Ectodermal cell (in vitro differentiated cells): ENCODE data around the gene NUDCD3.

Source experiments
- H3K27ac ChIP-seq: 2 replicates; pipeline ENCODE4 v1.7.0; 2013; ENCODE audit warnings: mild to moderate bottlenecking, low read depth, low read length; ENCODE audit not compliant: insufficient read depth, poor library complexity, severe bottlenecking
- H3K27me3 ChIP-seq: 2 replicates; pipeline ENCODE4 v1.7.0; 2013; ENCODE audit warnings: mild to moderate bottlenecking, low read length; ENCODE audit not compliant: insufficient read depth, control insufficient read depth, poor library complexity, severe bottlenecking
- H3K36me3 ChIP-seq: one replicate; pipeline ENCODE4 v1.7.0; 2013; ENCODE audit warnings: low read length; ENCODE audit not compliant: control insufficient read depth, insufficient read depth
- H3K4me1 ChIP-seq: one replicate; pipeline ENCODE4 v1.7.0; 2013; ENCODE audit warnings: low read length; ENCODE audit not compliant: control insufficient read depth, insufficient read depth
- H3K4me3 ChIP-seq: 2 replicates; pipeline ENCODE4 v1.7.0; 2013; ENCODE audit warnings: low read depth, low read length, control low read depth; ENCODE audit not compliant: insufficient read depth
- H3K9me3 ChIP-seq: 2 replicates; pipeline ENCODE4 v1.7.0; 2013; ENCODE audit warnings: mild to moderate bottlenecking, low read length, moderate library complexity; ENCODE audit not compliant: control insufficient read depth
- WGBS, 2 experiments: methylation state at CpG; one replicate each; pipeline ENCODE4 v1.1.7; 2013; ENCODE audit warnings: missing lambda C conversion rate in 2 of 2; 5-methylcytosine and 5-hydroxymethylcytosine counted together

NUDCD3 gene

DNA sequence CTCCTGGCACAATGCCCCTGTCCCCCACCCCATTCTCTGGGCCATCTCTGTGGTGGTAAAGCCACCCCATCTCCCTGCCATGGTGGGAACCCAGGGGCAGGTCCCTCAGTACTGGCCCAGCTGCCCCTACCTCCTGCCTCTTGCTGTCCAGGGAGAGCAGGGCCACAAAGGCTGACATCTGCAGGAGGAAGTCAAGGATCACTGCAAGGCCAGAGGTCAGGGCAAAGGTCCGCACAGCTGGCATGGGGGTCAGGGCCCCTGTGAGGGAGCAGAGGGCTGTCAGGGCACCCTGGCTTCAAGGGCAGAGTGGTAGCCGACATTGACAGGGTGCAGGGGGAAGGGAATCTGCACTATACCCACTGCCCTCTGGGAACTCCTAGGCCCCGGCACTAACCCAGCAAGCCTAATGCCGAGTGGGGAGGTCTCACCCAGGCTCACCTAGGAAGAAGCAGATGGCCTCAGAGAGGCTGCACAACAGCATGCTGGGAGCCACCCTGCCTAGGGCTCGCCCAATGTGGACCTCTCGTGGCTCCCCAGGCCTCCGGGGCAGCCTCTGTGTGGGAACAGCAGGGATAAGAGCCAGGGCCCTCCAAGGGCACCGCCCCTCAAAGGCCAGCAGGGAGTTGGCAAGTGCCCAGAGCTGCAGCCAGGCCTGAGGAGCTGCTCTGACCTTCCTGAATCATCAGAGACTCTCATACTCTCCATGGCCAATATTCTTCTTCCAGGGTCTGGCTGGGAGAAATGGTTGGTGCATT, 43.0 kb upstream of the NUDCD3 start:
- Histone ChIP-seq H3K9me3 (no peaks in the 10 kb centered on the region), H3K4me3 (no peak overlapping the region), H3K27me3 (no peaks in the 10 kb centered on the region), H3K27ac (no peak overlapping the region), H3K36me3 (no peaks in the 10 kb centered on the region), H3K4me1 (no peaks in the 10 kb centered on the region)
- WGBS, 2 experiments = 91 to 94% methylated on average over 8 of the region's 8 CpGs

DNA sequence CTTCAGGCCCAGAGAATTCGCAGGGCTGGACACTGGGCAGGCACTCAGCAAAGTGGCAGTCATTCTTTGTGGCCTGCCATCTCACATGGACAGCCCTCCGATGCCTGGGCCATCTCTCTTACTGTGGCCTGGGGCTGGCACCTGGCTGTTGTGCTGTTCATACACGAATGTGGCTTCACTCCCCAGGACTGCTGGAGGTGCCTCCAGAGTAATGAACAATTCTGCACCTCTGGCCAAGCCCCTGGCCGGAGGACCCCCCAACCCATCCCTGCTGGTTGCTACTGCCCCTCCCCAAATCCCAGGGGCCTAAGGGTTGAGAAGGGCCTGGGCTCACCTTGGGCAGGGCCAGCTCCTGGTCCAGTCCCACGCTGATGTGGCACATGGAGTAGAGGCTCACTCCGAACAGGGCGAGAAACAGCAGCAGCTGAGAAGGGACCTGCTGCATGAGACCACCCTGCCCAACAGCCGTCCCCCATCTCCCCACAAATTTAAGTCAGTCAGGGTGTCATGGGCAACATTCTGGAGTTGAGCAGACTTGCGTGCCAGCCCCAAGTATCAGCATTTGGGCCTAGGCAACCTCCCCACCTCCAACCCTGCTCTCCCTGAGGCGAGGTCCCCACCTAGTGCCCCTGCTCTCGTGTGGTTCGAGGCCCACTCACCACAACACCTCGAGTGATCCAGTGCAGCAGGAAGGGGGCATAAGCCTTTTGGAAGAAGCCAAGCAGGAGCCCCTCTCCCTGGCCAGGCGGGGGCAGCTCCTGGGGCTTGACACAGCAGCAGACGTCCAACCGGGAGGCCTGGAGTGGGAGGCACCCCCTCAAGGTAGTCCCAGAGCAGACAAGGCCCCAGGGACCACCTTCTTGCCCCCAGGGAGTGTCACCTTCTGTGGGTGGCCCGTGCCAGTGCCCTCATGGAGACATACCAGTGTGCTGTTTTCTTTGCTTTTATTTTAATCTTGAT, 41.2 kb upstream of the NUDCD3 start:
- WGBS, 2 experiments = 91% methylated on average over 17 of the region's 17 CpGs
- no peak overlapping the region for H3K4me3 ChIP-seq
- no peaks in the 10 kb centered on the region for H3K4me1 ChIP-seq
- no peaks in the 10 kb centered on the region for H3K36me3 ChIP-seq
- H3K9me3 ChIP-seq = no peaks in the 10 kb centered on the region
- no peaks in the 10 kb centered on the region for H3K27me3 ChIP-seq
- no peak overlapping the region for H3K27ac ChIP-seq

DNA sequence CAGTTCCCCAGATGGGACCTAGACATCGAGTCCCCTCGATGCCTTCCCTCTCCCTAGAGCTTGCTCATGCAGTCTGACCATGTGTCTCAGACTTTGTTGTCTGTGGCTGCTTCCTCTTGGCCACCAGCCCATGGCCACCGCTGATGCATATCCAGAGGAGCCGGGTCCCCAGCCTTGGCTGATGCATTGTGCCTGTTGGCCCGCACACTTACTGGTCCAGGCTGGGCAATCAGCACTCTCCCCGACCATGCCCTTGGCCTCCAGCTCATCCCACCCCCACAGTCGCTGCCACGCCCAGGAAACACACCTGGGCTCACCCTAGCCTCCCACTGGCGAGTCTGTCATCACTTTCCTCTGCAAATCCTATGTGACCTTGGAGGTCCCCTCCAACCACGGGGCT, 40.5 kb upstream of the NUDCD3 start:
- H3K4me3 ChIP-seq = no peak overlapping the region
- no peaks in the 10 kb centered on the region for H3K9me3 ChIP-seq
- no peaks in the 10 kb centered on the region for H3K27me3 ChIP-seq
- no peaks in the 10 kb centered on the region for H3K36me3 ChIP-seq
- no peaks in the 10 kb centered on the region for H3K4me1 ChIP-seq
- no peak overlapping the region for H3K27ac ChIP-seq
- 91% methylated on average over 10 of the region's 10 CpGs for WGBS, 2 experiments

DNA sequence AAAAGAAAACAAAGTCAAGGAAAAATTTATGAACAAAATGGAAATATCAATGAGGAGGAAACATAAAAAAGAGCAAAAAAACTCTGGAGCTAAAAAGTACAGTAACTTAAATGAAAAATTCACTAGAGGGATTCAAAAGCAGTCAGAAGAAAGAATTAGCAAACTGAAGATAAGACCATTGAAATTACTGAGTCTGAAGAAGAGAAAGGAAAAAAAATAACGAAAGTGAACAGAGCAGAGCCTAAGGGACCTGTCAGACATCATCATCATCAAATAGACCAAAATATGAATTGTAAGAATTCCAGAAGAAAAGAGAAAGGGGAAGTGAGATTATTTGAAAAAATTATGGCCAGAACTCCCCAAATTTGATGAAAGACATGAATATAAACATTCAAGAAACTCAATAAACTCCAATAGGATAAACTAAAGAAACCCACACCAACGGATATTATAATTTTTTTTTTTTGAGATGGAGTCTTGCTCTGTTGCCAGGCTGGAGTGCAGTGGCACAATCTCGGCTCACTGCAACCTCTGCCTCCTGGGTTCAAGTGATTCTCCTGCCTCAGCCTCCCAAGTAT, 34.4 kb upstream of the NUDCD3 start:
- H3K36me3 ChIP-seq = no peaks in the 10 kb centered on the region
- no peak overlapping the region for H3K27ac ChIP-seq
- 91 to 96% methylated on average over 2 of the region's 3 CpGs for WGBS, 2 experiments
- H3K27me3 ChIP-seq = no peaks in the 10 kb centered on the region
- H3K4me1 ChIP-seq = no peaks in the 10 kb centered on the region
- H3K4me3 ChIP-seq = no peak overlapping the region
- no peaks in the 10 kb centered on the region for H3K9me3 ChIP-seq

DNA sequence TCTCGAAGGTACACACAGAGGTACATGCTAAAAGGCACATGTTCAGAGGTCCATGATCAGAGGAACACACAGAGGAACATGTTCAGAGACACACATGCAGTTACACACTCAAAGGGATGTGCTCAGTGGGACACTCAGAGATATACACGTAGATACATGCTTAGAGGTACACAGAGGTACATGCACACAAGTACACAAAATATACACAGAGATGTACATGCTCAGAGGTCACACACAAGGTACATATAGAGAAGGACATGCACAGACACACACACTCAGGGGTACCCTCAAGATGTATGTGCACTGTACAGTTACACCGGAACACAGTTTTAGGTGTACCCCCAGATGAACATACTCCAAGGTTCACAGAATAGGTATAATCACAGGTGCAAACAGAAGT, 31.9 kb upstream of the NUDCD3 start:
- no peaks in the 10 kb centered on the region for H3K27me3 ChIP-seq
- H3K36me3 ChIP-seq = no peaks in the 10 kb centered on the region
- 89 to 91% methylated on average over 3 of the region's 3 CpGs for WGBS, 2 experiments

DNA sequence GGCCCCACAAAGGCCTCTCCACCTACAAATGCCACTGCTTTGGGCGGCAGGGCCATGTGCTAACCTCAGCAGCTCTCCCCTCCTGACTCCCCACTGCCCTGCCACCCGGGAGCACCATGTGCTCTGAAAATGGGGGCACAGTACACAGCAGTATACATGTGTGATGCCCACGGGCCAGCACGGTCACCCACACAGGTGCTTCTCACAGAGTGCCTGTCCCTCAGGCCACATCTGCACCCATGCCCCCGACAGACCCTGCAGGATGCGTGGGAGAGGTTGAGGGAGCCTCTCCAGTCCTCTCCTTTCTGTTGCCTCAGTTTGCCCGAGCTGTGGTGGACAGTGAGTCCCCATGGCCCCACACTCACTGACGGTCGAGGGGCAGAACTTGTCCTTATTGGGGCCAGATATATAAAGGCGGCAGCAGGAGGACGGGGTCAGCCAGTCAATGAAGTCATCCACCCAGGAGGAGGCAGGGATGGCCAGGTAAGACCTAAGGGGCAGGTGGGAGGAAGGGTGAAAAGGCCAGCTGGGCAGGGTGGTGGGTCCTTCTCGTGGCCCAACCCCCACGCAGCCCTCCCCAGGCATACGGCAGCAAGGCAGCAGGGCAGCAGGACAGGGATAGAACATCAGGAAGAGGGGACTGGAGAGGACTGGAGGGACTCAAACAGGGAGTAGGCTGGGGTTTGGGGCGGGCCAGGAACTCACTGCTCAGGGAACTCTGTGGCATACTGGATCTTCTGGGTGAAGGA, 31.1 kb upstream of the NUDCD3 start:
- no peaks in the 10 kb centered on the region for H3K27me3 ChIP-seq
- H3K4me1 ChIP-seq = no peaks in the 10 kb centered on the region
- 91 to 92% methylated on average over 15 of the region's 15 CpGs for WGBS, 2 experiments
- H3K36me3 ChIP-seq = no peaks in the 10 kb centered on the region
- no peaks in the 10 kb centered on the region for H3K9me3 ChIP-seq
- H3K27ac ChIP-seq = no peak overlapping the region
- no peak overlapping the region for H3K4me3 ChIP-seq

More for the DNA sequence above, 31.9 kb upstream of the NUDCD3 start:
- H3K9me3 ChIP-seq = no peaks in the 10 kb centered on the region
- H3K27ac ChIP-seq = no peak overlapping the region
- no peaks in the 10 kb centered on the region for H3K4me1 ChIP-seq
- no peak overlapping the region for H3K4me3 ChIP-seq

GRCh38 chr7:44520574-44520973, 30.1 kb upstream of the NUDCD3 start:
- H3K4me3 ChIP-seq = no peak overlapping the region
- no peaks in the 10 kb centered on the region for H3K36me3 ChIP-seq
- no peaks in the 10 kb centered on the region for H3K27me3 ChIP-seq
- no peaks in the 10 kb centered on the region for H3K4me1 ChIP-seq
- H3K9me3 ChIP-seq = no peaks in the 10 kb centered on the region
- 84 to 88% methylated on average over 5 of the region's 5 CpGs for WGBS, 2 experiments
- no peak overlapping the region for H3K27ac ChIP-seq

DNA sequence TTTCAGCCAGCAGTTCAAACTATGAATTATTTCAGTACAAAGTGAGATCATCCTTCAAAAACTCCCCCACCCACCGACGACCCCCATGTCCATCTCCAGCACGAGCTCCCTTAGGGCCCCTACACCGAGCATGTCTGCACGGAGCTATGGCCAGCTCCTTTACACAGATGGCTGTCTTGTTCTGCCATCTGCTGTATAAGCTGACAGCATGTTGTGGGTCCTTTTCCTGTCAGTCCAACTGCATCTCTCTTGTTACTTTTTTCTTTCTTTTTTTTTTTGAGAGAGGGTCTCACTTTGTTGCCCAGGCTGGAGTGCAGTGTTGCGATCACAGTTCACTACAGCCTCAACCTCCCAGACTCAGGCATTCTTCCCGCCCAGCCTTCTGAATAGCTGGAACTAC, 29.1 kb upstream of the NUDCD3 start:
- Histone ChIP-seq H3K27ac (no peak overlapping the region), H3K4me1 (no peaks in the 10 kb centered on the region)
- WGBS, 2 experiments = 86 to 91% methylated on average over 7 of the region's 7 CpGs

GRCh38 chr7:44518761-44519160, 28.3 kb upstream of the NUDCD3 start:
- H3K27me3 ChIP-seq = no peaks in the 10 kb centered on the region
- no peaks in the 10 kb centered on the region for H3K36me3 ChIP-seq
- H3K9me3 ChIP-seq = no peaks in the 10 kb centered on the region
- 77 to 87% methylated on average over 3 of the region's 3 CpGs for WGBS, 2 experiments
- no peak overlapping the region for H3K27ac ChIP-seq
- no peaks in the 10 kb centered on the region for H3K4me1 ChIP-seq
- no peak overlapping the region for H3K4me3 ChIP-seq

More for the DNA sequence above, 29.1 kb upstream of the NUDCD3 start:
- Histone ChIP-seq H3K36me3 (no peaks in the 10 kb centered on the region), H3K4me3 (no peak overlapping the region), H3K9me3 (no peaks in the 10 kb centered on the region), H3K27me3 (no peaks in the 10 kb centered on the region)
